ENCODE results near the gene C12orf42. TPM values are rescaled to one million over a fixed set of nuclear protein-coding genes. Genes with fewer than 3 reads are reported as not detected.

The C12orf42 gene
- total RNA-seq, 2 donors from 2014 or later: 6.6 TPM; not detected in 1

DNA sequence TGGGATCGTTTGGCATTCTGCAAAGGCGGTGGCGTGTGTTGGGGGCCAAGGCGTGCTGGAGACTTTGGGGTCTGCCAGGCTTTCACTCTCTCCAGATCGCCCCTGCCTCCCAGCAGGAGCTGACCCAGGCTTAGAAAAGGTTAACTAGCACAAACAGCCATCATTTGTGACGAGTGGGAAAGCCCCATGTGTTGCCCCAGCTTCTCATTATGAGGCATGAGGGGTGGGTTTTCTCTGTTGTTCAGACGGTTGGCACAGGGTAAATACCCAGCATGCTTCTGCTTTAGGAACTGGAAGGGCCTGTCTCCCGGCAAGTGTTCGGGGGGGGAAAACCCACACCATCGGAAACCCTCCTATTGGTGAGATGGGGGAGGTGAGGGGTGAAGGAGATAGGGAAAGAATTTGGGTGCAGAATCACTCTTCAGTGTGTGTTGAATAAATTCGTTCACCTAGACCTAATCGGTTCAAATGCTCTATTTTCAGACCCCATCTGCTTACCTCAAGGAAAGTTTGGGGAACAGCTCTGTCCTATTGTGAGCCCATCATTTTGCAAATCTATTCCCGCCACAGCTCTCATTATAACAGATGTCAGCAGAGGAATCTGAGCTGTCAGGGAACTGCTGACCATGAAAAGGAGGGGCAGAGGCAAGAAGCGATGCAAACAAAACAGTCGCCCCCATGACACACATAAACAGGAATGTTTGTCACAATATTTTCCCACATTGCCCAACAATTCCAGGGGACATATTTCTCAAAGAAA lies 34.7 kb upstream of the C12orf42 start:
- Histone ChIP-seq H3K27me3 (replicated peaks; ENCODE audit: insufficient read depth) (peaks cover 2% of the 10 kb centered on the region), H3K9me3 (no peaks in the 10 kb centered on the region), H3K36me3 (no peaks in the 10 kb centered on the region), H3K27ac (no peak overlapping the region), H3K4me3 (no peak overlapping the region), H3K4me1 (replicated peaks) (no peaks in the 10 kb centered on the region)
- 47% methylated on average over 15 of the region's 15 CpGs for WGBS
- intact Hi-C loops (cut with DNase I): no loop called here
- DNase-seq (ENCODE audit: low spot score): no peak
- TF ChIP-seq POLR2AphosphoS5 (IDR thresholded peaks at IDR 0.05) (no peak), POLR2A (IDR thresholded peaks at IDR 0.05) (no peak)
- TF ChIP-seq, protein P1, sequence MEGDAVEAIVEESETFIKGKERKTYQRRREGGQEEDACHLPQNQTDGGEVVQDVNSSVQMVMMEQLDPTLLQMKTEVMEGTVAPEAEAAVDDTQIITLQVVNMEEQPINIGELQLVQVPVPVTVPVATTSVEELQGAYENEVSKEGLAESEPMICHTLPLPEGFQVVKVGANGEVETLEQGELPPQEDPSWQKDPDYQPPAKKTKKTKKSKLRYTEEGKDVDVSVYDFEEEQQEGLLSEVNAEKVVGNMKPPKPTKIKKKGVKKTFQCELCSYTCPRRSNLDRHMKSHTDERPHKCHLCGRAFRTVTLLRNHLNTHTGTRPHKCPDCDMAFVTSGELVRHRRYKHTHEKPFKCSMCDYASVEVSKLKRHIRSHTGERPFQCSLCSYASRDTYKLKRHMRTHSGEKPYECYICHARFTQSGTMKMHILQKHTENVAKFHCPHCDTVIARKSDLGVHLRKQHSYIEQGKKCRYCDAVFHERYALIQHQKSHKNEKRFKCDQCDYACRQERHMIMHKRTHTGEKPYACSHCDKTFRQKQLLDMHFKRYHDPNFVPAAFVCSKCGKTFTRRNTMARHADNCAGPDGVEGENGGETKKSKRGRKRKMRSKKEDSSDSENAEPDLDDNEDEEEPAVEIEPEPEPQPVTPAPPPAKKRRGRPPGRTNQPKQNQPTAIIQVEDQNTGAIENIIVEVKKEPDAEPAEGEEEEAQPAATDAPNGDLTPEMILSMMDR (IDR thresholded peaks at IDR 0.05): no peak

DNA sequence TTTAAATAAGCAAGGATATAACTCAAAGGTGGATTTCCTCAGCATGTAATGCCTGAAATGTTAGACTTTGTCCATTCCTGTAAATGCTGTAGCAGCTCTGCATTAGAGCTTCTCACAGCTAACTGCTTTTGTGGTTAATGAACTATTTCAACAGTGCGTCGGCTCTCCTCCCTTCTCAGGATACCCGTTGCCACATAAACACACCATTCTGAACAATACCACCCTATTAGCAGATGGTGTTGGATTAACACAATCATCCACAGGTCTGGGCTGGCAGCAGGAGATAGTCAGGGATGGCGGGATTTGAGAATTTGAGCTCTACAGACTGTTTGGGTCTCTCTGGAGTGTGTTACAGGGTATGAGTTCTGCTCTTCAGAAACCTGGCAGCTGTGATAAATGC lies 33.5 kb upstream of the C12orf42 start:
- TF ChIP-seq POLR2AphosphoS5 (IDR thresholded peaks at IDR 0.05): no peak
- no peak for TF ChIP-seq POLR2A (IDR thresholded peaks at IDR 0.05)
- TF ChIP-seq, protein P1 (IDR thresholded peaks at IDR 0.05): no peak
- Histone ChIP-seq H3K9me3 (no peaks in the 10 kb centered on the region), H3K36me3 (no peaks in the 10 kb centered on the region), H3K4me1 (replicated peaks) (no peaks in the 10 kb centered on the region), H3K27ac (no peak overlapping the region), H3K27me3 (replicated peaks; ENCODE audit: insufficient read depth) (peaks cover 2% of the 10 kb centered on the region), H3K4me3 (no peak overlapping the region)
- intact Hi-C loops (cut with DNase I): no loop called here
- DNase-seq (ENCODE audit: low spot score): no peak
- 46% methylated on average over 4 of the region's 4 CpGs for WGBS

DNA sequence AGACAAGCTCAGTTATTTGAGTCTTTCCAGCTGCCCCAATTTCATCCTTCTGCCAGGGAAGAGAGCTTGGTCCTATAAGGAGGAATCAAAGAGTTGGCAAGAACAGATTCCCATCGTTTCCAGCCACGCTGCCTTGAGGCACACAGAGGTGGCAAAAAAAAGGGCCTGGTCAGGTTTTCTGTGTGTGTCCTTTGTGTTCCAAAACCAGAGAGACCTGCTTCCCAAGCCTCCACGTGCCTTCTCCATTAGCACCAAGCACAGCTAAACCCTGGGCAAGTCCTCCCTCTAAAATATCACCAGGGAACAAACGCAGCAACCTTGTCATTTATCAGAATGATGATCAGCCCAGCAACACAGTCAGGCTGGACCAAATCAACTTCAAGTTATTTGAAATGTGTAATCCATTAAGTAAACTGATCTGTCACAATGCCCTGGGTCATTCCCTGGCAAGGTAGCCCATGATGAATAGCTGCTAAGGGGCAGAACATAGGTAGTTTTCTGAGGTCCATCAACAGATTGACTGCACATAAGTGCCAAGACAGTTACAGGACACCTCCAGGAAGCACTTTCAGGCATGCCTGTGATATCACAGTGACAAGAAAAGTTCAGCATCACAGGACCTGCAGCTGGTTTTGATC lies 28.6 kb upstream of the C12orf42 start:
- Histone ChIP-seq H3K4me3 (no peak overlapping the region), H3K36me3 (no peaks in the 10 kb centered on the region), H3K9me3 (no peaks in the 10 kb centered on the region), H3K4me1 (replicated peaks) (no peaks in the 10 kb centered on the region), H3K27ac (no peak overlapping the region), H3K27me3 (replicated peaks; ENCODE audit: insufficient read depth) (no peaks in the 10 kb centered on the region)
- TF ChIP-seq POLR2A (IDR thresholded peaks at IDR 0.05) (no peak), POLR2AphosphoS5 (IDR thresholded peaks at IDR 0.05) (no peak)
- TF ChIP-seq, protein P1 (IDR thresholded peaks at IDR 0.05): no peak
- intact Hi-C loops (cut with DNase I): no loop called here
- WGBS: 13% methylated on average over 4 of the region's 4 CpGs
- no peak for DNase-seq (ENCODE audit: low spot score)

DNA sequence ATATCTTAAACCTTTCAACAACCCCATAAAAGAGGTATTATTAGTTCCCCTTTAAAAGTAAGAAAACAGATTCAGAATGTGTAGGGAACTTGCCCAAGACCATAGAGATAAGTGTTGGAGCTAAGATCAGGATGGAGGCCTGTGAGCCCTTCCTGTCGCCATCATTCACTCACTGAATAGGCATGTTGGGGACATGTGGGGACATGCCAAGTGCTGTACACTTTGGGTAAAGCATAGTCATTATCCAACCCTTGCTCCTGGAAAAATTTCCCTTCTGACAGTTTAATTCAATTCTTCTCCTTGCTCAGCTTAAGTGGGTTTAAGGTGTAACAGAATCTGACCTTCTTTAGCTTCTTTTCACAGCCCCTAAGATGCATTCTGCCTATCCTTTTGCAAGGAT lies 28.0 kb upstream of the C12orf42 start:
- 24% methylated on average over 1 of the region's 1 CpG for WGBS
- Histone ChIP-seq H3K27me3 (replicated peaks; ENCODE audit: insufficient read depth) (no peaks in the 10 kb centered on the region), H3K36me3 (no peaks in the 10 kb centered on the region), H3K9me3 (no peaks in the 10 kb centered on the region), H3K27ac (no peak overlapping the region), H3K4me3 (no peak overlapping the region), H3K4me1 (replicated peaks) (no peaks in the 10 kb centered on the region)
- intact Hi-C loops (cut with DNase I): no loop called here
- no peak for TF ChIP-seq POLR2A (IDR thresholded peaks at IDR 0.05)
- TF ChIP-seq, protein P1 (IDR thresholded peaks at IDR 0.05): no peak
- TF ChIP-seq POLR2AphosphoS5 (IDR thresholded peaks at IDR 0.05): no peak
- DNase-seq (ENCODE audit: low spot score): no peak

Measured in prostate gland (tissue), 2 donors.